ENCODE results near the gene ACOX3.
"Not testable (repeated sequence)": the region's sequence is repeated elsewhere in the genome, so short reads cannot be mapped to it uniquely, and the experiment has no call there.

The ACOX3 gene

DNA sequence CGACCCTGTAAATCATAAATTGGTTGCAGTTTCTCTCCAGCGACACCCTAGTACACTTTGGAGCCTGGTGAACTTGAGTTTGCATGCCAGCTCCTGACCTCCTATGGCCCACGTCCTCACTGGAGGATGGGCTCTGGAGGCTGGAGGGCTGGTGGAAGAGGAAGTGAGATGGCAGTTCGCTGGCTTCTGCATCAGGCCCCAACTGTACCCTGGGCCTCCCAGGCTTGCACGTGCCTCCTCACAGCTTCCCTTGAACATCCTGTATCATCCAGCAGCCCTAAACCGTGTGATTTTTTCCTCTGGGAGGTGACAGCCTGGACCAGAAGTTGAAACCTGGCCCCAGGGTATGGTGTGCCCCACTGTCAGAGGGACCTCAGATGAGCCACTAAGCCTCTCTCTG lies 92.5 kb downstream of the ACOX3 start:
- DNase-seq, result no peak

DNA sequence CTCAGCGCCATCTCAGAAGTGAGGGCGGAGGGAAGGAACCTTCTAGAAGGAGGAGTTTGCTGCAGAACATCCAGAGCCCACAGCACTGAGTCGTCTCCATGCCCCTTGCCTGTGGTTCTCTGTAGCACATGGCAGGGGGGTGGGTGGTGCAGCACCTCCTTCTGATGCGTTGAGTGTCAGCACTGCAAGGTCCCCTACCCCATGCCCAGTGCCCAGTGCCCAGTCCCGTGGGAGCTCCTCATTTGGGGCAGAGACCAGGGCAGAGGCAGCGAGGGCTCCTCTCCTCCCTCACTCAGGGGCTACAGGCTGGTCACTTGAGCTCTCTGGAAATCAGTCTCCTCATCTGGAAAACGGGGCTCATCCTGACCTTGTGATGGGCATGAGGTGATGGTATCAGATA lies 92.9 kb downstream of the ACOX3 start:
- DNase-seq, result no peak

DNA sequence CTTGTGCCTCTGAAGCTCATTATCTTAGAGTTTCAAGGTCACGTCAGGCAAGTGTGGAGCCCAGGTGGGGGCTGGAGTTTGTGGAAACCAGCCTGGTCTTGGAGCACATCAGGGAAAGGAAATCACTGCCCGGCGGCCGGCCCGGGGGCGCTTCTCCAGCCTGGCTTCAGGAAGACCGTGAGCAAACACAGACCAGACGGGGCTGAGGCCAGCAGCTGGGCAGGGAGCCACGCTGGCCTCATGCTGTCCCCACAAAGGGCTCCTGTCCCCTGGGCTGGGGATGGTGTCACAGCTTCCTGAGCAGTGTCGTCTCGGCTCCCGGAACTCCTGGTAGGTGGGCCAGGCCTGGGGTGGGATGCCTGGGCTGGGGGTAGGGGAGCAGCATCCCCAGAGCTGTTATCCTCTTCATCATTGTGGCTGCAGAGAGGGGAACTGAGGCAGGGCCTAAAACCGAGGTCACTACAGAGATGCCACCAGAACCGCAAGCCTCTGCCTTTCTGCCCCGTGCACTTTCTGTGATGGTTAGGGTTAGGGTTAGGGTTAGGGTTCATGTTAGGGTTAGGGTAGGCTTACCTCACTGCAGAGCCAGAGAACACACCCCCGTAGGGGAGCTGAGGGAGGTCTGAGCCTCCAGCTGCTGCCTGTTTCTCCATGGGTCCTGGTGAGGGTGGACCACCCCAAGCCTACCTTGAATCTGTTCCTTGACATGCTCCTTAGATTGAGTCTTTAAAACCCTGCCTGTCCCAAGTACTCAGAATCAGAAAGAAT lies 93.5 kb downstream of the ACOX3 start:
- no peak for DNase-seq

DNA sequence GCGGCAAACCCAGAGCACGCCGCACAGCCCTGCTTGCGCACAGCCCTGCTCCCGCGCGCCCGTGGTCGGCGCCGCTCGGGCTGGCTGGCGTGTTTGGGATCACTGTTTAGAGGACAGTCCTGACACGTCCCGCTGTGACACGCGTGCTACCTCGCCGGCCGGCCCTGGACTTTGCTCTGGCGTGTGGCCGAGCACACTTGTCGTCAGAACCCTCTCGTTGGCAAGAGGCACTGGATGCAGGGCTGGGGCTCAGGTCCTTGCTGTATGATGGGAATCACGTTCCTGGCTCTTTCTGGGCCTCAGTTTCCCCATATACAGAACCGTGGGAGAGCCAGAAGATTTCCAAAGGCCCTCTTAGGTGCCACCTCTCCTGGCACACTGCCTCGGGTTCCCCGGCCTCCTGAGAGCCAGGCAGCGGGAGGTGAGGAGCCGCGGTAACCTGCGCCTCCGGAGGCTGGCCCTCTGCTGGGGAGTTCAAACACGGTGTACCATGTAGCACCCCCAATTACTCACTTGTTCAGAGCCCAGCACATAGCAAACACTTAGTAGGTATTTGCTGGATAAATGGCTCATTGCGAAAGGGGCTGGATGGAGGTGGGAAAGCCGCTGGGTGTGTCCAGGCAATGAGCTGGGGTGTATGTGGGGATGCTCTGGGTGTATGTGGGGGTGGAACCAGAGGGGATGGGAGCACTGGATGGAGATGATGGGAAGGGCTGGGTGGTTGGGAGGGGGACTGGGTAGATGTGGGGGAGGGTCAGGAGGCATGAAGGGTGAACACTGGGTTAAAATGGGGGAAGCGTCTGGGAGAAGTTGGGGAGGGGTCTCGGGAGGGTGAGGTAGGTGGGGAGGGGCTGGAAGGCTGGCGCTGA lies 94.3 kb downstream of the ACOX3 start:
- no peak for DNase-seq

DNA sequence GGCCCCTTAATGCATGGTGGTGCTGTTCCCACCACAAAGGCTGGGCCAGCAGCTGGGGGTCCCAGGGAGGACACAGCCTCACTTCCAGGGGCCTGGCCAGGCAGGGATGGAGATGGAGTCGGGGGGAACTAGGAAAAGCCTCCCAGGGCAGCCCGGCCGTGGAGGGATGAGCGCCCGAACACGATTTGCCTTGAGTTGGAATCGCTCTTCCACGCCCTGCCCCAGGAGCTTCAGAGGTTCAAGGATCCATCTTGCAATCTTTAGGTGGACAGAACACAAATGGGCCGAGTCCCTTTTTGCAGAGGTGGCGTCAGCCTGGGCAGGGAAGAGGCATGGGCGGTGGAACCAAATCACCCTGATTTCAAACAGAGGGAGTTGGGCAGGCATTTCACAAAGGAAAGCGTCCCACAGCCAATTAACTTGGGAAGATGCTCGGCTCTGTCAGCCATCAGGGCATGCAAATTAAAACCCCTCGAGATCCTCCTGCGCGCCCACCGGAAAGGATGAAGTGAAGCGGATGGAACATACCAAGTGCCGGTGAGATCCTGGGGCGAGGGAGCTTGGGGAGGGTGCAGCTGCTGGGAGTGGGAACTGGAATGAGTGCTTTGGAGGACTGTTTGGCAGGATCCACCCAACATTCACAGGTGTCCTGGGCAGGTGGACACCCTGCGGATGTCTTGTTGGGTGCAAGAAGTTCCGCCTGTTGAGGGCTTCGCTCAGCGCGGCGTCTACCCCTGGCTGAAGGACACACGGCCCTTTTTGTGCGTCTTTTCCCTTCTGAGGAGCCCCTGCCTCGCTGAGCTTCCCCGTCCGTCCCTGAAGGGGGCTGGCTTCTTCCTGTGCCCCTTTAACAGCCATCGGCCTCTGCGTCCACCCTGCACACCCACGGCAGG lies 95.2 kb downstream of the ACOX3 start:
- no peak for DNase-seq

DNA sequence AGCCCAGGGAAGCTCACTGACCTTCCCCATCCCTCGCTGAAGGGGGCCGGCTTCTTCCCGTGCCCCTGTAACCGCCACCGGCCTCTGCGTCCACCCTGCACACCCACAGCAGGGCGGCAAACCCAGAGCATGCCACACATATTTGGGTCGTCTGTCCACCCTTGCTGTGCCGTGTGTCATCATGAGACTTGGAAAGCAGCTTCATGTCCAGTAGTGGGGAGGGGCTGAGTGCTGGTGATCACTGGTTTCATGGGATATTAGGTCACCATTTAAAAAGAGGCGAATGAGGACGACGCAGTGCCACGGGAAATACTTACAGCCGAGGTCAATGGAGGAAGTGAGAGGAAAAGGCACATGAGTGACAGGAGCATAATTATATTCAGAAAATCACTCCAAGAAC lies 96.1 kb downstream of the ACOX3 start:
- no peak for DNase-seq

DNA sequence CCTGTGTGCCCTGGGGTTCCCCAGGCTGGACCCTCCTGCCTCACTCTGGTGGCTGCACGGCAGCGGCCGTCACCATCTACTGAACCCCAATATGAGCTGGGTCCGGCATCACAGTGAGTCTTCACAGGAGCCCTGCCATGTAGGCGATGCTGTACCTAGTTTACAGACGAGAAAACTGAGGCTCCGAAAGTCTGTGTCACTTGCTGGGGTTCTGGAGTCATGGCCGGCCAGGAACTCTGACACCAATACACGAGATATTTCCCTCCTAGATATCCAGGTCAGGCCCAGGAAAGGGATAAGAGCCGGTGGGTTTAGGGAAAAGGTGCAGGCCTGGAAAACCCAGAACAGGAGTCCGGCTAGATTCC lies 96.6 kb downstream of the ACOX3 start:
- DNase-seq, result no peak

DNA sequence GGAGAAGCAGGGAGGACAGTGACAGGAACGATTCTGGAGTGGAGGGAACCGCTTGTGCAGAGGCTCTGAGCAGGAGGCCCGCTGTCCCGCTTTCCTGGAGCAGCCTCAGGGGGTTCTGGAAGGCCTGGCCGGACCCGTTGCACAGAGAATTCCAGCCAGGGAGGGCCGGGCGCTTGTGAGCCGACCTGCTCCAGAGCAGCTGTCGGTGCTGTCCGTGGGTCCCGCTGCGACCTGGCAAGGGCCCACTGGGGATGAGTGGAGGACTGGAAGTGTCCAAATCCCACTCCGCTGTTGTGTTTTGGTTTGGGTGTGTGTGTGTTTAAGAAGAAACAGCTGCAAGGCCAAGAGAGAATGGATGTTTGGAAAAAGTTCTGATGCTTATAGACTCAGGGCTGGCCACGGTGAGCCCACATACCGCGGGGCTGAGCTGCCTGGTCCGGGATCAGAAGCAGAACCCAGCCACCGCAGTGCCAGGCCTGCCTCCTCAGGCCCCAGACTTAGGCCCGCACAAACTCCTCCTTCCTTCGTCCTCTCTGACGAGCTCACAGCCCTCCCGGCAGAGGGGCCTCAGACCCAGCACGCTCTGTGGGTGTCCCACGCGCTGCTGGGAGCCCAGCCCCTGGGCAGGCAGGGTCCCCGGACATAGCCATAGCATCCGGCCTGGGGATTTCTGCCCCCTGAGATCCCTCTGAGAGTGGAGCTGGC lies 97.1 kb downstream of the ACOX3 start:
- DNase-seq, result no peak

DNA sequence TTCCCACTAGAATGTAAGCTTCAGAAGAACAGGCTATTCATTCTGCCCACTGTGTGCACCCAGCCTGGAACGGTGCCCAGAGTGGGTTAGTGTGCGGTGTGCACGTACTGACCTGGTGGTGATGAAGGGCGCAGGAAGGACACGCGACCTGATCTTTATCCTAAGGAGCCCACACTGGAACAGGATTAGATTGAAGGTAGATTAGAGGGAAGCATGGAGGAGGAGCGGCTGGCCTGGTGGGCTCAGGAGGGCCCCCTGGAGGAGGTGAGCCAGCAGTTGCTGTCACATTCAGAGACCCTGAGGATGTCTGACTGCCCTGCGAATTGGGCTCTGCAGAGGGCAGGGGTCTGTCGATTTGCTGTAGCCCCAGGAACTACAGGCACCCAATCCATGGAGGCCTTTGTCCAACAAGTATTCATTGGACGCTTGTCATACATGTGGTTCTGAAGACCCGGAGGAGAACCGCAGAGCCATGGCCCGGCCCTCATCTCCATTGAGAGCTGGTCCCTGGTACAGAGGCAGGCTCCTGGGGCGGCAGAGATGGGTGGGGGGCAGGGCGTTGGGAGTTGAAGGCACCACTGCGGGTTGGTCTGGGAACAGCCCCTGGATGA lies 97.8 kb downstream of the ACOX3 start:
- no peak for DNase-seq

DNA sequence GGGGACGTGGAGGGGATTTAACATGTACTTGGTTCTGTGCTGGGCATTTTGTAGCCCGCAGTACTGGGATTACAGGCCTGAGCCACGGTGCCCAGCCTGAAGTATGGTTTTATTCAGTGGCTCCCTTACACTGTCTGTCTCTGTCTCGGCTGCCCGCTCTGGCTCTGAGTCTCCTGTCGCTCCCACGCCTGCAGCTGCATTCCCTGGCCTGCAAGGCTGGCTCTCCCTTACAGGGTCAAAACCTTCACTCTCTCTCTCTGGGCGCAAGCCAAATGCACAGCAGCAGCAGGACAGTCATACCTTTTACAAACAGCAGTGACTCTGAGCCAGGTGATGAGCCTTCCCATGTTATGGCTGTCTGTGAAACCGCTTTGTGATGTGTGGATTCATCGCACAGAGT lies 98.8 kb downstream of the ACOX3 start:
- DNase-seq, result no peak

DNA sequence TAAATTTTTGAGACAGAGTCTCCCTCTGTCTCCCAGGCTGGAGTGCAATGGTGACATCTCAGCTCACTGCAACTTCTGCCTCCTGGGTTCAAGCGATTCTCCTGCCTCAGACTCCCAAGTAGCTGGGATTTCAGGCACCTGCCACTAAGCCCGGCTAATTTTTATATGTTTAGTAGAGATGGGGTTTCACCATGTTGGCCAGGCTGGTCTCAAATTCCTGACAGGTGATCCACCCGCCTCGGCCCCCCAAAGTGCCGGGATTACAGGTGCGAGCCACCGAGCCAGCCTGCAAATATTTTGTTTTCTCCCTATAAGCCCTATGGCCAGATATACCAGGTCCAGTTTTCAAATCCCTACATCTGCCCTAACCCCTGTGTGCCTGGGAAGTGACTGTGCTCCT lies 99.2 kb downstream of the ACOX3 start:
- DNase-seq, result not testable (repeated sequence)

DNA sequence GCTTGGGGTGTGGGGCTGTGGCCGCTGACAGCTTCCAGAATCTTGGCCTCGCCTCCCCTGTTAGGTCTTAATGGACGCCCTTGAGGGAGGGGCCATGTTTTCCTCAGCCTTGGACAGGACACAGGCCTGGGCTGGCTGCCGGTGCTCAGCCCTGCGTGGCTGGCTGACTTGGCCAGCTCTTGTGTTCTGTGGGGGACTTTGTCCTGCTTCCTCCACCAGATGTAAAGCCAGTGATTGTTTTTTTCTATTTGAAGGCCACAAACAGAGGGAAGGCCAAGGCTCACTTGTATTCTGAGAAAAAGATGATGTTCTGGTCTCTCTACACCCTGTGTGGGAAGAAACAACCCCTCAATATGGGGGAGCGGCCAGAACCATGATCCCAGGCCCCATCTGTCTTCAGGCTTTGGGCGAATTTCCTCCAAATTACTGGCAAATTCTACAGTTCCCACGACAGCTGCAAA lies 99.7 kb downstream of the ACOX3 start:
- DNase-seq, result no peak

DNA sequence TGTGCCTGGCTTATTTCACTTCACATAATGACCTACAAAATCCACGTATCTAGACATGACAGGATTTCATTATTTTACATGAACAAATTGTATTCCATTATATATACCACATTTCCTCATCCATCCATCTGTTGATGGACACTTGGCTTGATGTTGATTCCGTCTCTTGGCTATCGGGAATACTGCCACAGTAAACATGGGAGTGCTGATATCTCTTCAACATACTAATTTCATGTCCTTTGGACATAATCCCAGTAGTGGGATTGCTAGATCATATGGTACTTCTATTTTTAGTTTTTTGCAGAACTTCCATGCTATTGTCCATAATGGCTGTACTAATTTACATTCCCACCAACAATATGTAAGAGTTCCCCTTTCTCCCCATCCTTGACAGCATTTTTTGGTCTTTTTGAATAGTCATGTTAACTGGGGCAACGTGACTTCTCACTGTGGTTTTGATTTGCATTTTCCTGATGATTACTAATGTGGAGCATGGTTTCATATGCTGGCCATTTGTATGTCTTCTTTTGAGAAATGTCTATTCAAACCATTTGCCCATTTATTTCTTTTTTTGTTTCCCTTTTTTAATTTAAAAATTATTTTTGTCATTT lies 102.1 kb downstream of the ACOX3 start:
- no peak for DNase-seq

DNA sequence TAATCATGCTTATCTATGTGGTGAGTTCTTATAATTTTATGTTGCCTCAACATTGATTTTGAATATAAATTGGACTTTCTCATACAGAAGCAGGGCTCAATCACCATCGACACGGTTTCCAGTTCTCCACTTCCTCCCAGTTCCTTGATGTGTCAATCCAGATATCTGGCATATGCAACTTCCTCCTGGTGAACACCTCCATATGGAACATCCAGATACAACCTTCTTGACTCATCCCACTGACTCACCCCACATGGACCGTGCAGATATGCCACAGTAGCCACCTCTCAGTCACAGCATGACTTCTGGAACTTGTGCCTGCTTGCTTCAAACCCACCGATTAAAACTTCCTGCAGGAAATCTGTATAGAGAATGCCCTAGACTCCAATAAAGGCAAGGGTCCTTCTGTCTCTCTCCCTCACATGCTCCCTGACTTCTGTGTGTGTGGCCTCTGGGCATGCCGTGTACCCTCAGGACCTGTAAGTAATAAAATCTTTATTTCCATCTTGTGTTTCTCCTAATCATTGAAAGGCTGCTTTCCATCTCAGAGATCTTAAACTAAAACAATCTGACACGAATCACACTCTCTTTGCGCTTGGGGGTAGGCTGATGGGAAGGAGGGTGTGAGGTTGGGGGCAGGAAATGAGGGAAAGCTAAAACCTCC lies 104.0 kb downstream of the ACOX3 start:
- no peak for DNase-seq

DNA sequence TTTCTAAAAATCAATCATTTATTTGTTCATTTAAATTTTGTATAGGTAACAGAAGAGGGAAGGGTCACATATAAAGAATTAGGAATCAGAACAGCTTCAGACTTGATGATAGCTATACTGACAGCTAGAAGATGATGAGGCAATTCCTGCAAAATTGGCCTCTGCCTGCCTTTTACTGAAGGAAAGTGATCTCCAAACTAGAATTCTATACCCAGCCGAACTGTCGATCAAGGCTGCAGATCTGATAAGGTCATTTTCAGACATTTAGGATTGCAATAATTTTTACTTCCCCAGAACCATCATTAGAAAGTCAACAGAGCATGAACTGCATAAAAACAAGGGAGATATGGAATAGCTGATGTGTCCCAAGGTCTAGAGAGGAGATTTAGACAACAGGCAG lies 104.7 kb downstream of the ACOX3 start:
- DNase-seq, result no peak

DNA sequence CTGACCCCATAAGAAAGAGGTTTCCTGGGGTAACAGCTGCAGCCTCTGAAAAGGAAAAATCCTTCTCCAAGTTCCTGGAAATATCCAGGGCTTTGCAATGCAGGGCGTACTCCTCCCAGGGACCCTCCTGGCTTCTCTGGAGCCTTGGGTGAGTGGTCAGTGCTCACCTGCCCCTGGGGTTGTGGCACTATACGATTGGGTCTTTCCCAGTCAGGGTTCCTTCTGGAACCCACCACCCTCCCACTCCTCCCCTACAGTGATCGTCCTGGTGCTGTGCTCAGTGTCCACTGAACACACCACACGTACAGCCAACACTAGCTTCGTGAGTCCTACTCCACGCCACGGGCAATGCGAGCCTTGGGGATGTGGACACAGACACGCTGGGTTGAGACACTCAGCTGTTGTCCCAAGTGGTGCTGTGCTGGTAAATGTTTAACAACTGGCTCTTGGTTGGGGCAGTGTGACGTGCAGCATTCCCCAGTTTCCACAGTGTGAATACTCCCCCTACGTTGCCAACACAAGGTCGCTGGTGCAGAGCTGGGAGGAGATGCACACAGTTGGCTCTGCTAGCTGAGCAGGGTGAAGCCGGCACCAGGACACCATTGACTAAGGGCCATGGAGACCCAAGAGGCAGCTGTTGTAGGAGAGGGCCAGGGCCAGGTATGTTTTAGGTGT lies 105.6 kb downstream of the ACOX3 start:
- DNase-seq, result no peak

DNA sequence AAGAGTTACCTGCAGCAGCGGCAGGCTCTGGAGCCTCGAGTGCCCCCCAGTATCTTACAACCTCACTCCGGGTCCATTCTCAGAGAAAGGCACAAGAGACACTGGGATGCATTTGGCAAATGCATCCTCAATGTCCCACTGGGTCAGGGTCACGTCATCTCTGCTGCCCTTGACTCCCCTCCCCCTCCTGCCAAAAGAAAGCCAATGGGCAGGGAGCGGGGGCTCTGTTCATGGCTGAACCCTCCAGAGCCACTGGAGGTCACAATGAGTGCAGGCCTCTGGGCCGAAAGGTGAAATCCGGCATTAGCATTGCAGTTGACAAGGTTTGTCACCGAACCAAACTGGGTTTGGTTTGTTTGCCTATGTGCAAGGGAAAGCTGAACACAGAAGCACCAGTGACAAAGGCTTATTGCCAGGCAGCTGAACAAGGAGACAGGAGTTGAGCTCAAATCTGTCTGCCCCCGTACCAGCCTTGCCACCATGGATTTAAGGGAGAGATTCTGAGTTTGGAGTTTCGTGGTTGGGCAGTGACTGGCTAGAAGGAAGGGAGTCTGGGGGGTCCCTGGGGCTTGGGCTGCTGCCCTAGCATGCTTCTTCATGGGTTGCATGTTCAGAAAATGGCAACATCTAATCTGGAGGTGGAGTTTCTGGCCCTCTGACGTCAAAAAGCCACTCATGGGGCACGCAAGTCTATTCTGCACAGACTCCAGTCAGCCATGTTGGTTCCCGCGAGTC lies 106.6 kb downstream of the ACOX3 start:
- DNase-seq, result no peak

DNA sequence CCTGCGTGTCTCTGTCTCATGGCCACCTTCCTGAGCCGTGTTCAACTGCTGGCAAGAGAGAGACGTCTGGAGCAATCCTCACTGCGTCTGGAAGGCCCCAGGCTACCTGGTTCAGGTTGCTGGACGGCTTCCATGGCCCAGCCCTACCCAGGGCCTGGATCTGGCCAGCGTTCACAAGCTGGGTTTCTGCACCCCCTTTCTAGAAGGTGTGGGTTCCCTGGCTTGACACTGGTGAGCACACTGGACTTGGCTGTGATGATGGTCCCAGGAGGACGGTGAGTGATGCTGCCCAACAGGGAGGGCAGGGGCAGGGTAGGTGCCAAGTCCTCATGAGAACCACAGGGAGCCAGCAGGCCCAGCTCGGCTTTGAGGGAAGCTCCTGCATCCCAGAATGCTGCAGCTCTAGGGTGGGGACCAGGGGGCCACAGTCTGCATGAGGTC lies 107.6 kb downstream of the ACOX3 start:
- no peak for DNase-seq

DNA sequence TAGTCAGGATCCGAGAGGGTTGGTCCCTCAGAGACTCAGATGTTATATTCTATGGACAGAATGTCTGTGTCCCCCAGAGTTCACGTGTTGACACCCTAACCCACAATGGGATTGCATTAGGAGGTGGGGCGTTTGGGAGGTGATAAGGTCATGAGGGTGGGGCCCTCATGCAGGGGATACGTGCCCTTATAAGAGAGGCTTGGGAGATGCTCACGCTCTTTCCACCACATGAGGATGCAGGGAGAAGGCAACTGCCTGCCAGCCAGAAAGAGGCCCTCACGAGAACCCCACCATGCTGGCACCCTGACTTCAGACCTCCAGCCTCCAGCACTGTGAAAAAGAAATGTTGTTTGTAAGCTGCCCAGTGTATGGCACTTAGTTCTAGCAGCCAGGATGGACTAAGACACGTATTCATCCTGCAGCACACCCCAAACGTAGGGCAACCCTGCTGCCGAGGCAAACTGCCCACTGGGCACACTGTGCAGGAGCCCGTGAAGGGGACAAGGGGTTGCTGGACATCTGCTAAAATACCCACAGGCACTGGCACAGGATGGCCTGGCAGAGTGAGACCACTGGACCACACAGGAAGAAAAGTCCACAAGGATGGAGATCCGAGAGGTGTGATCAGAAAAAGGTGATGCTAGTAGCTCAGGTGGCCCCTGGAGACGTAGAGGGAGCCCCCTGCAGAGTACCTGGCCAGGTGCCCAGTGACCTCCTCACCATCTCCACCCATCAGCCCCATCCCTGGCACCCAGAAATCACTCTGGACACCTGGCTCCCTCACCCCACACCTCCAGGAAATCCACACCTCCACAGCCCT lies 108.3 kb downstream of the ACOX3 start:
- no peak for DNase-seq
